C4-2B (cell line): ENCODE measurements around the gene ADGRB3.

Experiments
- ZFX ChIP-seq: fragments of 450-650 bp; IDR thresholded peaks from 2 replicates; pipeline ENCODE4 v1.6.1; 2017
- TF ChIP-seq, protein P1 (sequence below): fragments of 450-650 bp; conservative IDR thresholded peaks from 2 replicates; pipeline ENCODE4 v1.5.1; 2017; ENCODE audit warnings: mild to moderate bottlenecking

DNA sequence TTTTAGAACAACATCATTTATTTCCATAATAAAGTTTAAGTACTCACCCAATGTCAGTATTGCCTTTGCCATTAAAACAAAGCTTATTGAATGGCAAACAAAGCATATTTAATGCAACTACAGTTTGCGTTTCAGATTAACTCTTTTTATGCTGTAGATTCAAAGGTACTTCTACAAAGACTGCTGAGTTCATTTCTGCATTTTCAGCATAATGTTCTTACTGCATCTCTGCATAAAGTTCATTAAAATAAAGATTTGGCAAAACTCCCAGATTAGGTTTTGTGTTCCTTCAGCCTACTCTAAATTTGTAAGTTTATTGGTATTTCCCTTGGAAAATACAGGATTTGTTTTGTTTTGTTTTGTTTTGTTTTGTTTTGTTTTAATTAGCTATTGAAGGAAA lies 359.4 kb downstream of the ADGRB3 start:
- TF ChIP-seq, protein P1, sequence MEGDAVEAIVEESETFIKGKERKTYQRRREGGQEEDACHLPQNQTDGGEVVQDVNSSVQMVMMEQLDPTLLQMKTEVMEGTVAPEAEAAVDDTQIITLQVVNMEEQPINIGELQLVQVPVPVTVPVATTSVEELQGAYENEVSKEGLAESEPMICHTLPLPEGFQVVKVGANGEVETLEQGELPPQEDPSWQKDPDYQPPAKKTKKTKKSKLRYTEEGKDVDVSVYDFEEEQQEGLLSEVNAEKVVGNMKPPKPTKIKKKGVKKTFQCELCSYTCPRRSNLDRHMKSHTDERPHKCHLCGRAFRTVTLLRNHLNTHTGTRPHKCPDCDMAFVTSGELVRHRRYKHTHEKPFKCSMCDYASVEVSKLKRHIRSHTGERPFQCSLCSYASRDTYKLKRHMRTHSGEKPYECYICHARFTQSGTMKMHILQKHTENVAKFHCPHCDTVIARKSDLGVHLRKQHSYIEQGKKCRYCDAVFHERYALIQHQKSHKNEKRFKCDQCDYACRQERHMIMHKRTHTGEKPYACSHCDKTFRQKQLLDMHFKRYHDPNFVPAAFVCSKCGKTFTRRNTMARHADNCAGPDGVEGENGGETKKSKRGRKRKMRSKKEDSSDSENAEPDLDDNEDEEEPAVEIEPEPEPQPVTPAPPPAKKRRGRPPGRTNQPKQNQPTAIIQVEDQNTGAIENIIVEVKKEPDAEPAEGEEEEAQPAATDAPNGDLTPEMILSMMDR = no peak
- no peak for TF ChIP-seq ZFX
